ENCODE results near the gene KCNQ1.

Gene KCNQ1

GRCh38 chr11:2523821-2524391 is 79.1 kb downstream of the KCNQ1 start:
- no peak for DNase-seq (ENCODE audit: low spot score)

DNA sequence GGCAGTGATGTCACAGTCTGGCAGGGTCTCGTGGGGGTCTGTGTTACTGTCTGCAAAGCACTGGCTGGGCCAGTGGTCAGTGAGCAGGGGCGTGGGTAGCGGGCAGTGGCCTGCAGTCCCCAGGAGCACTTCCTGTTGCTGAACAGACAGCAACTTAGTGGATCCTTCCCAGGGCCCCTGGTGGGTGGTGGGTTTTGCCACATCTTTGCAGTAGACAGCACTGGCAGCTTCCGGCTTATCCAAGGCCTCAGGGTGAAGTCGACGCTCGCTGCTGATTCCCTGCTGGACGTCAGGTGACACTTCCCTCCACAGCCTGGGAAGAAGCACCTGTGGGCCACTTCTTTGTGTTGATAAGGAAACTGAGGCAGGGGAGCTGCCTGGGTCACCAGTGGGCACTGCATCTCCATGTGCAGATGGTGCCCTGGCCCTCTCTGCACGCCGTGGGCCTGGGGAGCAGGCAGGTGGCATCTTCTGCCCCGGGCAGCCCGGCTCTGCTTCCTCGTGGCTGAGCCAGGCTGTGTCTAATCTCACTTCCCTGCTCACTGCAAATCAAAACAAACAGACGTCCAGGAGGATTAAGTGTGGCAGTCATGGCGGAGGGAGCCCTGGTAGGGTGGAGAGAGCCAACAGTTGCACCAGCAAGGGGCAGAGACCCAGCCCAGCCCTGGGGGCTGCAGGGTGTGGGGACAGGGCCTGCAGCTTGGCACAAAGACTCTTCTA is 79.8 kb downstream of the KCNQ1 start:
- DNase-seq (ENCODE audit: low spot score) = no peak

GRCh38 chr11:2525166-2525861 is 80.5 kb downstream of the KCNQ1 start:
- no peak for DNase-seq (ENCODE audit: low spot score)

DNA sequence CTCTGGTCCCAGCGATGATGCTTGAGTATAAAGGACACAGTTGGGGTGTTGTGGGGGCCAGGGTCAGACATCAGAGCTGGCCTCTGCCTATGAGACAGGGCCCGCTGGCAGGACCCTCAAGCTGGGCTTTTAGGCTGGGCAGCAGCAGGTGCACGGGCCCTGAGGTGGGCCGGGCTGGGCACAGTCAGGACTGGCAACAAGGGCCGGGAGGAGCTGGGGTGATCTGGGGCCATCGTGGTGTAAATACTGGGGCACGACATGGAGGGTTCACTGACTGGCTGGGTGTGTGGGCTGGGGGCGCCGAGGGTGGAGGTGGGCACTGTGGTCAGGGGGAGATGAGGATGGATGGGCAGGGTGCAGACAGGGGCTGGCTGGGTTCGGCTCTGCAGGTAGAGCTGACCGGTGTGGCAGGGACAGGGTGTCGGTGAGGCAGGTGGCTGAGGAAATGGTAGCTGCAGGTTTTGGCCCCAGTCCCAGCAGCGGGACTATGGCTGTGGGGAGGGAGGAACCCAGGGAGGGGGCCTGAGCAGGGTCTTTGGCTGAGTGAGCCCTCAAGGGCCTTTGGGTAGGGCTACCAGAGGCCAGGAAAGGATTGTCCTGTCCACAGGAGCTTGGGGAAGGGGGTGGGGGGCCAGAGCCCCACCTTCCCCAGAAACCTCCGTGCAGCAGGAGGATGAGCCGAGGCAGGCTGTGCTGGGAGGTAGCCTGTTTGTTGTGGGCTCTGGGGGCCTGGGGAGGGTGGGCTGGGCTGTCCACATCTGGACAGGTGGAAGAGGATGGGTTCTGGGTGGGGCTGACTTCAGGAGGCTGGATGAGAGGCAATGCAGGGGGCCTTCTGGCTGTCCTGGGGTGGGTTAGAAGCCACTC is 81.4 kb downstream of the KCNQ1 start:
- DNase-seq (ENCODE audit: low spot score) = no peak

DNA sequence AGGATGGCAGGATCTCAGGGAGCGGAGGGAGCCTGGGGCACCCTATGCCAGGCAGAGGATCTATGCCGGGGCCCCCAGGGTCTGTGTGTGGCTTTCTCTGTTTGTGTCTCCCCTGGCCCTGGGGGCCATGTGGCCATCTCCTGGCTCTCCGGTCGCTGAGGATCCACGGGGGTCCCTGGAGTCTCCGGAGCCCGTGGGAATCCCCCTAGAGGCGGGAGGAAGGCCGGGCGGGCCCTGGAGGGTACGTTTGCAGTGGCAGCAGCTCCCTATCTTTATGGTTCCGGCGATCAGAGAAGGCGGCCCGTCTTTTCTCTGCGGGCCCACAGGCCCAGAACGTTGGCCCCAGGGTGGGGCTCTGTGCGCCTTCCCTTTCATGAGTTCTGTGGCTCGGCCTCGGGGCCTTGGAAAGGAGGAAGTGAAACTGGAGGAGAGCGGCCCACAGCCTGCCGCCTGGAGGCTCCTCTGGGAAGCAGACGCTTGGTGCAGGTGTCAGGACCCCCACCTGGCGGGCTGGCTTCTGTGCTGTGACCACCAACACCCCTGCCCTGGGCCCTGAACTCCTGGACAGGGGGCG is 82.1 kb downstream of the KCNQ1 start:
- DNase-seq (ENCODE audit: low spot score) = peak; percentile 41

DNA sequence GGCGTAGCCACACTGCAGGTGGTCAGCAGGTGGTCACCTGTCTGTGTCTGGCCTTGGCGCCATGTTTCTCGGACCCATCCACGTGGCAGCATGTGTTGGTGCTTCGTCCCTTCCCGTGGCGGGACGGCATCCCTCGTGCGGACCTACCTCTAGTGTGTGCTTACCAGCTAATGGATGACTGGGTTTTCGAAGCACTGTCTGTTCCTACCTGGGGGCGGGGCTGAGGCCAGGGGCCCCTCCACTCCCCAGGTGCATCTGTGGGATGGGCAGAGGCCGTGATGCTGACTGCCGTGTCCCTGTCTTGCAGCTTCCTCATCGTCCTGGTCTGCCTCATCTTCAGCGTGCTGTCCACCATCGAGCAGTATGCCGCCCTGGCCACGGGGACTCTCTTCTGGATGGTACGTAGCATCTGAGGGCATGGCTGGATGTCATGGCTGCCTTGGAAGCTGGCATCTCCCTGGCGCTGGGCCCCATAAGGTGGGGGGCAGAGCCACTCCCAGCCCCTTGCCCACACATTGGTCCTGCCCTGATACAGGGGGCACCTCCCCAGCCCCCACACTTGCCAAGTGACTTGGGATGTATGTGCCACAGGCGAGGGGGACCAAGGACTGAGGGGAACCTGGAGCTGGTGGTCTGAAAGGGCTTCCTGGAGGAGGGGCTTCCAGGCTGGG is 82.9 kb downstream of the KCNQ1 start:
- no peak for DNase-seq (ENCODE audit: low spot score)

GRCh38 chr11:2528301-2529050 is 83.7 kb downstream of the KCNQ1 start:
- DNase-seq (ENCODE audit: low spot score) = no peak

DNA sequence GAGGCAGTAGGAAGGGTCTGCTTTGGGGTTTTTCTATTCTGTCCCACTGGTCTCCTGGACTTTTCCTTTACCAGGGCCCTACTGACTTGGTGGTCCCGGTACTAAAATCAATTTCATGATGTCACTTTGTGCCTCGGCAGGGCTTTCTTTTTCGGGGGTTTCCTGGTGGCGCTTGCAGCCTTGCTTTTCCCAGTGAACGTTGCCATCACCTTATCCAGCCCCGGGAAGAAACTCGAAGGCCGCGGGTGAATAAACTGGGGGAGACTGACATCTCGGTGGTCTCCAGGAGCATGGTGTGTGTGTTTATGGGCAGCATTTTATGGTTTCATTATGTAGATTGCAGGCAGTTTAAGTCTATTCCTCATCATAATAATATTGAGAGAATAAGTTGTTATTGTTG is 84.4 kb downstream of the KCNQ1 start:
- DNase-seq (ENCODE audit: low spot score) = no peak

DNA sequence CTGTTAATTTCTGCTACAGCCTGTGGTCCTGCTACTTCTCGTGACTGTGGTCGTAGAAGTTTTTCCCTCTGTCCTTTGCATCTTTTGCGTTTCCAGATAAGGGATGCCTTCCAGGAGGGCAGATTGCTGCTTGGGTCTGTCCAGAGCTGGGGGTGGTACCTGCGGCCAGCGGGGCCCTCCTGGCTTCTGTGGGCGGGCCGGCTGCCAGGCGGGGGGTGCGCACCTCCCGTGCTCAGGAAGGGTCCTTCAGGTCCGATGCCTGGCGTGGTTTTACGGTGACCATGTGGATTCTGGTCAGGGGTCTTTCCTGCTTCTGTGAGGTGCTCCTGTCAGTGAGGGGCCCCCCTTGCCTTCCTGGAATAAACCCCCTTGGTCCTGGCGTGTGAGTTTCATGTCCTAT is 84.8 kb downstream of the KCNQ1 start:
- DNase-seq (ENCODE audit: low spot score) = no peak

DNA sequence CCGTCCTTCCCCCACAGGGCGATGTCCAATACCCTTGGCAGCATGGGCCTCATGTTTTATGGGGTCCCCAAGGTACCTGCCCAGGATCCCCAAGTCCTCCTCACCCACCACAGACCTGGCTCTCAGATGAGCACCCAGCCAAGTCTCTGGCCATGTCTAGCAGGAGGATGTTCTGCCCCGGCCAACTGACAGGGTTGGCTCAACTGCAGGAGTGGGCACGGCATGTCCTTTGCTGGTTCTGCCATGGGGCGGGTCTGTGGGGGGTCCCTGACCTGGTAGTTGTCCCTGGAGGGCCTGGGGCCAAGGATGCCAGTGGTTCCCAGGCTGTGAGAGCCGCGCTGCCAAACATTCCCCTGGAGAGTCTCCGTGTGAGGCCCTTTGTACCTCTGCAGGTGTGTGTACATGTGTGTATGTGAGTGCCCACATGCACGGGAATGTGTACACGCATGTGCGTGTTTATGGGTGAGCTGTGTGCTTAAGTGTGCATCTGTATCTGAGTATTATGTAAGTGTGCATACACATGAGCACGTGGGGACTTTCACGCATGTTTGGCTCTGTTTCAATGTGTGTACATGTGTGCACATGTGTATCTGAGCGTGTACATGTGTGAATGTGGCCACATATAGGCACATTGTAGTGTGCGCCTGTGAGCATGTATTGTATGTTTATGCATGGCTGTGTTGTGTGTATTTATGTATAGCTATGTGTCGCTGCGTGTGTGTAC is 85.5 kb downstream of the KCNQ1 start:
- DNase-seq (ENCODE audit: low spot score) = no peak

- DNase-seq (ENCODE audit: low spot score) = no peak
Measured at GRCh38 chr11:2530855-2531200, 86.0 kb downstream of the KCNQ1 start.

GRCh38 chr11:2531277-2531986 is 86.6 kb downstream of the KCNQ1 start:
- peak; percentile 89 for DNase-seq (ENCODE audit: low spot score)

GRCh38 chr11:2531987-2532703 is 87.3 kb downstream of the KCNQ1 start:
- DNase-seq (ENCODE audit: low spot score) = no peak

GRCh38 chr11:2532704-2533586 is 88.1 kb downstream of the KCNQ1 start:
- peak; percentile 88 for DNase-seq (ENCODE audit: low spot score)

DNA sequence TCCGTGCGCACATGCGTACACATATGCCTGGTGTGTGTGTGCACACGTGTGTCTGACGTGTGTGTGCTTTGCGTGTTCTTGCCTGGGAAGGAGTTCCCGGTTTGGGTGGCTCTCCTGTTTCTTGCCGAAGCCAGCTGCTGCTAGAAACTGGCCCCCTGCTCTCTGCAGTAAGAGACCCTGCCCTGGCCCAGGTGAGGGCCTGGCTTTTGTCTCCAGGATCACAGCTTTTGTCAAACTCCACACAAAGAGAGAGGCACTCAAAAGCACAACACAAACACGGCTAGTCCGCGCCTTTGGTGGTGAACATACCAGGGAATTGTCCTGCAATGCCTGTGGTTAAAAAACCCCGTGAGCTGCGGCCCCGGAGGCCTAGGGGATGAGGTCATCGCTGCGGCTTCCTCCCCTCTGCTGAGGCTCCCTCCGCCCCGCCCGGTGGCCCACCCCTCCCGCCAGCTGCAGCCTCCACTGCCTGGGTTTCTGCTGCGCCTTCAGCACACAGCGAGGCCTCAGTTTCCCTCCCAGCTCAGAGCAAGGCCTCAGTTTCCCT is 88.9 kb downstream of the KCNQ1 start:
- peak; percentile 98 for DNase-seq (ENCODE audit: low spot score)

DNA sequence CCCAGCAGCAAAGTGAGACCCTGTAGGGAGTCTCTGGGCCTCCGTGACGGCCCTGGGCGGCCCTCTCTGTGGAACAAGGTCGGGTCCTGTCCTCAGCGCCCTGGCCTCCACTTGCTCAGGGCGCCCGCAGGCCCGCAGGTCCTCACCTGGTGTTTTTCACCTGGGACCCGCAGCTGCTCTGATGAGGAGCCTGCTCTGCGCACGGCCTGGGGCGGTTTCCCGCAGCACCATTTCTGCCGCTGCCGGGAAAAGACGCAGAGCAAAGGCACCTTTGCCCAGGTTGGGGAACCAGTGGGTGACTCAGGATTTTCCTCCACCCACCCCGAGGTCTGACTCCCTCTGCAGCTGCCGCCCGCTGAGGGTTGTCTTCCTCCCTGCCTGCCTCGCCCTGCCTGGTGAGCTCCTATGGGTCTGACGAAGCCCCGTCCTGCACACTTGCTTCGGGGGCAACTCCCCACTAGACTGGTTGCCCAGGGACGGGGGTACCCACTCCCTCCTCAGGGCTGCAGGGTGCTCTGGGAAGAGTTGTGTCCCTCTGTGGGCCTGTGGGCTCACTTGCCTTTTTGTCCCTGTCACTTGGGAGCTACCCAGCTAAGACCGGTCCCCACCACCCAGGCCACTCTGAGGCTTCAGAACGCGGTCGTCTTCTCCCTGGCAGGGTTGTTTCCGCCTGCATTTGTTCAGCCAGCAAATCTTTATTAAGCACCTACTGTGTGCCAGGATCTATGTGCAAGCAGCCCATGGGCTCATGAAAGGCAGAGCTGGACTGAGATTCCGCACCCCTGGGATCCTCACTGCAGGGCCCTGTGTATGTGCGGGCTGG is 89.5 kb downstream of the KCNQ1 start:
- no peak for DNase-seq (ENCODE audit: low spot score)

All from AG20443 (cell line).